ENCODE data around the gene DDX28.

Gene DDX28, protein sequence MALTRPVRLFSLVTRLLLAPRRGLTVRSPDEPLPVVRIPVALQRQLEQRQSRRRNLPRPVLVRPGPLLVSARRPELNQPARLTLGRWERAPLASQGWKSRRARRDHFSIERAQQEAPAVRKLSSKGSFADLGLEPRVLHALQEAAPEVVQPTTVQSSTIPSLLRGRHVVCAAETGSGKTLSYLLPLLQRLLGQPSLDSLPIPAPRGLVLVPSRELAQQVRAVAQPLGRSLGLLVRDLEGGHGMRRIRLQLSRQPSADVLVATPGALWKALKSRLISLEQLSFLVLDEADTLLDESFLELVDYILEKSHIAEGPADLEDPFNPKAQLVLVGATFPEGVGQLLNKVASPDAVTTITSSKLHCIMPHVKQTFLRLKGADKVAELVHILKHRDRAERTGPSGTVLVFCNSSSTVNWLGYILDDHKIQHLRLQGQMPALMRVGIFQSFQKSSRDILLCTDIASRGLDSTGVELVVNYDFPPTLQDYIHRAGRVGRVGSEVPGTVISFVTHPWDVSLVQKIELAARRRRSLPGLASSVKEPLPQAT

GRCh38 chr16:68022728-68023537 lies at the start of gene DDX28, which contains the start of gene DUS2:
TSS of gene DDX28 (minus strand) at chr16:68023232. CDS start at chr16:68023202, 30 bp downstream.
TSS of gene DUS2 (plus strand) at chr16:68023284. CDS start at chr16:68038024, 14,740 bp downstream.
- DNase-seq, result peak; percentile 87

GRCh38 chr16:68072038-68072695 lies 49.1 kb upstream of the DDX28 start:
- DNase-seq, result no peak

- DNase-seq, result no peak
These were observed 48.5 kb upstream of the DDX28 start for GRCh38 chr16:68071518-68071901.

- DNase-seq, result no peak
These were observed 47.9 kb upstream of the DDX28 start for GRCh38 chr16:68070806-68071517.

DNA sequence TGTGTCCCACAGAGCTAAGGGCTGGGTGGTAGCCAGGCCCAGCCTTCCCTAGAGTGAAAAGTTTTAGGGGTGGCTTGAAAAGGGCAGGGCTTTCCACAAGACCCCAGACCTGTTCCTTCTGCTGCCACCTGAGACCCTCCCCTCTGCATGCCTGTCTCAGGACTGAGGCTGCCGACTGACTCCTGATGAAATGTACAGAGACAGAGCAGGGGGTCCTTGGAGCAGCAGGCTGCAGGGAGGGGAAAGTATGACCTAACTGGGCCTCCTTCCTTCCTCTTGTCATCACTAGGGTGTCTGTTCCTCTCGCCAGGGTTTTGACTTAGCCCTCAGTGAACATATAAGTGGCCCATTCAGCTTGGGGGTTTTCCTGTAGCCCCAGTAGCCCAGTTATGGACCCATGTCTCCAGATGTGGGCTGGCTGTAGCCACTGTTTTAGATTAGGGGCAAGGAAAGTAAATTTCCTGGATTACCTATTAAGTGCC lies 47.3 kb upstream of the DDX28 start:
- no peak for DNase-seq

GRCh38 chr16:68069511-68070248 lies 46.6 kb upstream of the DDX28 start:
- DNase-seq, result peak; percentile 40

GRCh38 chr16:68068926-68069325 lies 45.9 kb upstream of the DDX28 start:
- DNase-seq, result no peak

DNA sequence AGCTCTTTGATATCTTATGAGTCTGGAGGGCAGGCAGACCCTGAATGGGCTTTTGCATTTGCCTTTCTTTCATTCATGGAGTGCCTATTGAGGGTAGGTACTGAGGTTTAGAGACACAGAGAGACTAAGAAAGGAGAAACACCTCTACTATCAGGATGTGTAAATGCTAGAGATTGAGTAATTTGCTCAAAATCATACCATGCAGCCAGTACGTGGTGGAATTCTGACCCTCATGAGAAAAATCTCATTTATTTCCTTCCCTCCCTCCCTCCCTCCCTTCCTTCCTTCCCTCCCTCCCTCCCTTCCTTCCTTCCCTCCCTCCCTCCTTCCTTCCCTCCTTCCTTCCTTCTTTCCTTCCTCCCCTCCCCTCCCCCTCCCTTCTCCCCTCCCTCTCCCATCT lies 43.7 kb upstream of the DDX28 start:
- no peak for DNase-seq

DNA sequence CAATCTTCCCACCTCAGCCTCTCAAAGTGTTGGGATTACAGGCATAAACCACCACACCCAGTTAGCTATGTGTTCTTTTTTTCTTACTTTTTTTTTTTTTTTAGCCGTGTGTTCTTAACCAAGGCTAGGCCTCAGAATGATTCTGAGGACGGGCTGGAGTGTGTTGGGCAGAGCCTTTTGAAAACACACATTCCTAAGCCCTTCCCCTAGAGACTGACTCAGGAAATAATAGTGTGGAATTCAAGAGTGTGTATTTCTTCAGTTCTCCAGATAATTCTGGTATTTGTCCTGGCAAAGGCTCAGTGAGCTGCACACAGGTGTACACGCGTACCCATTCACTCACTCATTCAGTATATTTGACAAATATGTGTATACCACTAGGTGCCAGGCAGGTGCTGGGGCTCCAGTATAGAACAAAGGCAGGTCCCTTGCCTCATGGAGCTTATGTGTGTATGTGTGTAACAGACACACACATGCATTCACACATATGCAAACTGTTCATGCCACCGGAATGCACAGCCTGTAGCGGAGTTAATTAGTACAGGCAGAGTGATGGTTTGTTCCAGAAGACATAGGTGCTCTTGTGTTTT lies 42.8 kb upstream of the DDX28 start:
- DNase-seq, result no peak

DNA sequence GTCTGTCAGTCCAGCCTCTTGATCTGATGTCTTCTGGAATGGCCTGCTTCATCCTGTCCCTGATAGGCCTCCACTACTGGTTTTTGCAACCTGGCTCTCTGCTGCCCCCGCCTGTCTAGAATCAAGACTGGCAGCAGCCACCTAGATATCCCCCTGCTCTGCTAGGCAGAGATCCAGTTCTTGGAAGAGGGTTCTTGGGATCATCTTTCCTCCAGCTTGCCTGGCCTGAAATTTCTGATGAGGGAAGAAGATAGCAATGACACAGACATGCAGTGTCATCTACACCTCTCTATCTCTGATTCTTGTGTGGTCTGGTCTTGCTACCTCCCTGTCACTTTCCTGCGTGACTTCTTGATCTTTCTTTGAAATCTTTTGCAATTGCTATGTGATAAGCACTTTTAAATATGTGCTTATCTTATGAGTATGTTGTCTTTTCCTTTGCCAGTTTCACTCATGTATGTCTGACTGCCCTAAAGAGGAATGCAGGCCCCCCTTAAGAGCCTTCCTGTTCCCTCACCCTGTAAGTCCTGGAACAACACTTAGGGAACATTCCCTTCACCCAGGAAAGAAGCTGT lies 41.8 kb upstream of the DDX28 start:
- peak; percentile 60 for DNase-seq

- DNase-seq, result no peak
These were observed 39.9 kb upstream of the DDX28 start for GRCh38 chr16:68062910-68063393.

DNA sequence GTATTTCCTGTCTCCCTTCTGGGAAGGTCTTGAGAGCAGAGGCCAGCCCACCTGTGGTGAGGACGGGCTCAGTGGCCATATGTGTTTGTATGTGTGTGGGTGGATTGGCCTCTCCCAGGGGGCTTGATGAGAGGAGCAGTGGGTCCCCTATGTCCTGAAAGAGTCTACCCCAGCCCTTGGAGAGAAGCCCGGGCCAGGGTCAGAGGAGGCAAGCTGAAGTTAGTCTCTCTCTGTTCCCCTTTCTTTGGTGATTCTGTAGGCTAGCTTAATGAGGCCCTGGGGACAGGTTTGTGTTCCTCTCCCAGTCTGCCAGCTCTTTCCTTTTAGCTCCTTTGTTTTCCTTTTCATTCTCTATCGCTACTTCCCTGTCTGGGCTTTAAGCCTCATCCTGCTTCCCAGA lies 38.4 kb upstream of the DDX28 start:
- peak; percentile 72 for DNase-seq

DNA sequence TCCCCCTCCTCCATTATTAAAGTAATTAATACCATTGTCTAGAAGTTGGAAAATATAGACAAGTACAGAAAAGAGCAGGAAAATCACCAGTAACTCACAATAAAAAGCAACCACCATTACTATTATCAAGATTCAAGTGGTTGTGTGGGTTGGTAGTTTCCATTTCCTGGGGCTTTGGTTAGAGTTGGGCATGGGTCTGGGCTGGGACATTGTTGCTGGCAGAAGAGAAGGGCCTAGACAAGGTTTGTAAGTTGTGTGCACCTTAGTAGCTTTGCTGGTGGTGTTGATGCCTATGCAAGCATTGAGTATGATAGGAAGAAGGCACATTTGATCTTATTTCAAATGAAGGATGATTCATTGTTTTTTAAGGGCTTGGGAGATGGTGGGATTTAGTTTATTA lies 36.8 kb upstream of the DDX28 start:
- no peak for DNase-seq

GRCh38 chr16:68055395-68055794 lies 32.4 kb upstream of the DDX28 start:
- no peak for DNase-seq

- DNase-seq, result peak; percentile 52
These were observed 26.4 kb upstream of the DDX28 start for GRCh38 chr16:68049449-68049848.

GRCh38 chr16:68047987-68048386 lies 25.0 kb upstream of the DDX28 start:
- no peak for DNase-seq

- no peak for DNase-seq
These were observed 23.1 kb upstream of the DDX28 start for GRCh38 chr16:68046106-68046505.

DNA sequence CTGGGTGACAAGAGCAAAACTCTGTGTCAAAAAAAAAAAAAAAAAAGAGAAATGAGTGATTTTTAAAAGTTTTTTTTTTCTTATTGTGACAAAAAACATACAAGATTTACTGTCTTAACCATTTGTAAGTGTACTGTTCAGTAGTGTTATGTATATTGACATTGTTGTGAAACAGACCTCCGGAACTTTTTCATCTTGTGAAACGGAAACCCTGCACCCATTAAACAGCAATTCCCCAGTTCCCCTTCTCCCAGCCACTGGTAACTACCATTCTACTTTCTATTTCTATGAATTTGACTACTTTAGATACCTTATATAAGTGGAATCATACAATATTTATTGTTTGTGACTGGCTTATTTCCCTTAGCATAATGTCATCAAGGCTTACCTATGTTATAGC lies 18.8 kb upstream of the DDX28 start:
- DNase-seq, result peak; percentile 95

- peak; percentile 49 for DNase-seq
These were observed 17.7 kb upstream of the DDX28 start for GRCh38 chr16:68040506-68041288.
